Parathyroid adenoma (tissue), 2 donors: ENCODE data around the gene LRRC36.
A peak's percentile ranks its signal among the peaks of the same experiment; 100 is the strongest.

Experiments
- H2AFZ ChIP-seq: fragments of 300-600 bp; sonication (generic); one replicate; pipeline ENCODE4 v1.7.0; 2017; ENCODE audit warnings: antibody characterized with exemption, mild to moderate bottlenecking
- H3K27ac ChIP-seq: fragments of 300-600 bp; sonication (generic); one replicate; pipeline ENCODE4 v1.7.0; 2017
- H3K27me3 ChIP-seq: fragments of 300-600 bp; sonication (generic); one replicate; pipeline ENCODE4 v1.7.0; 2017; ENCODE audit warnings: low read length; ENCODE audit not compliant: control insufficient read depth, insufficient read depth
- H3K36me3 ChIP-seq: fragments of 300-600 bp; sonication (generic); one replicate; pipeline ENCODE4 v1.7.0; 2017; ENCODE audit warnings: low read length; ENCODE audit not compliant: control insufficient read depth, insufficient read depth
- H3K4me1 ChIP-seq: fragments of 300-600 bp; sonication (generic); one replicate; pipeline ENCODE4 v1.7.0; 2017; ENCODE audit warnings: control low read depth
- H3K4me2 ChIP-seq: fragments of 300-600 bp; sonication (generic); one replicate; pipeline ENCODE4 v1.7.0; 2017; ENCODE audit warnings: low read length
- H3K4me3 ChIP-seq: fragments of 300-600 bp; sonication (generic); one replicate; pipeline ENCODE4 v1.7.0; 2017; ENCODE audit warnings: low read depth, low read length
- H3K79me2 ChIP-seq: fragments of 300-600 bp; sonication (generic); one replicate; pipeline ENCODE4 v1.7.0; 2017; ENCODE audit warnings: control low read depth
- H3K9ac ChIP-seq: fragments of 300-600 bp; sonication (generic); one replicate; pipeline ENCODE4 v1.7.0; 2017; ENCODE audit warnings: mild to moderate bottlenecking
- H3K9me3 ChIP-seq: fragments of 300-600 bp; sonication (generic); one replicate; pipeline ENCODE4 v1.7.0; 2017; ENCODE audit warnings: low read length; ENCODE audit not compliant: control insufficient read depth
- TF ChIP-seq, protein P1 (sequence below): fragments of 300-600 bp; sonication (generic); IDR thresholded peaks from one replicate; pipeline ENCODE4 v1.7.0; 2017; ENCODE audit warnings: antibody characterized with exemption, mild to moderate bottlenecking
- donor health status: primary hyperparathyroidism.

The LRRC36 gene

DNA sequence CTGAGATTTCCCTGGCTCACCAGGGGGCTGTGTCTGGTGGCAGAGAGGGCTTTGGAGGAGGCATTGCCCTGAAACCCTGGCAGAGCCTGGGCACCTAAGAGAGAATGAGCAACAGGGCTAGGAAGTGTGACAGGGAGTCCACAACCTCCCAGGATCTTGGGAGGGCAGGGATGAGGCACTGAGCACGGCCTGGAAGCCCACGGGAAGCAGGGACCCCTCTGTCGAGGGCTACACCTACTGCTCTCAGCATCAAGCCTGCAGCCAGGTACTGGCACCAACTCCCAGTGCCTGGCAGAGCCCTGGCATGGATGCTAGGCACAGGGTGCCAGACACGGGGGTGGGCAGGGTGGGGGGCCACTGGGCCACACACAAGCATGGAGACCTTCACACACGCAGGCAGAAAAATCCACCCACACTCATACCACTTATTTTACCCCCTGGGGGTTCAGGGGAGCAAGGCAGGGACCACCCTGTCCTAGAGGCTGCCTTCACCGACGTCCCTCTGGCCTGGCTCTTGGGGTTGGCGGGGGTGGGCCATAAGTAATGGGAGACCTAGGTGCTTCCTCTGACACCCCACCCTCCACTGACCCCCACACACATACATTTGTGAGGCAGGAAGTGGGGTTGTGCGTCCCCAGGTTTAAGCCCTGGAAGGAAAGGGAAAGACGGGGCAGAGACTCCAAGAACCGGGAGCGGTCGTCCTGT is 103.3 kb downstream of the LRRC36 start:
- Histone ChIP-seq H2AFZ (peak overlapping the region; percentile 85), H3K9ac (no peak overlapping the region), H3K4me1 (peaks cover 13% of the 10 kb centered on the region)

DNA sequence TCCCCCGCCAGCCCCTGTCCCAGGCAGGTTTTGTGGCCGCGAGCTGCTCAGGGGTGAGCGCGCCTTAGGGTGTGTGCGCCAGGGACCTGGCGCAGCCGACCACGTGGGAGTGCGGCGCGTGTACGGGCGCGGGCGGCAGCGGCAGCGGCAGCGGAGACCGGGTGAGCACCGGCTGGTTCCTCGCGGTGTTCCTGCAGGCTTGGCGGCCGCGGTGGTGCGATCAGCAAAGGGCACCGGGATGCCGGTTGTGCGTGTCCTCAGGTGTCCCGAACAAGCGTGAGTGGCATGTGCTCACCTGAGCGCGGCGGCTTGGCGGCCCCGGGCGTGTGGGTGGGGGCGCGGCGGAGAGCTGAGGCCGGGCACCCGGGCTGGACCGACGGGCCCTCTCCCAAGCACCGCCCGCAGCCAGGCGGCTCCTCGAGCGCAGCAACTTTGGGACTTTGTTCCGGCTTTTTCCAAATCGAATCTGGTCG is 103.9 kb downstream of the LRRC36 start:
- H3K36me3 ChIP-seq: no peaks in the 10 kb centered on the region
- peak overlapping the region; percentile 32 for H3K27ac ChIP-seq
- TF ChIP-seq, protein P1, sequence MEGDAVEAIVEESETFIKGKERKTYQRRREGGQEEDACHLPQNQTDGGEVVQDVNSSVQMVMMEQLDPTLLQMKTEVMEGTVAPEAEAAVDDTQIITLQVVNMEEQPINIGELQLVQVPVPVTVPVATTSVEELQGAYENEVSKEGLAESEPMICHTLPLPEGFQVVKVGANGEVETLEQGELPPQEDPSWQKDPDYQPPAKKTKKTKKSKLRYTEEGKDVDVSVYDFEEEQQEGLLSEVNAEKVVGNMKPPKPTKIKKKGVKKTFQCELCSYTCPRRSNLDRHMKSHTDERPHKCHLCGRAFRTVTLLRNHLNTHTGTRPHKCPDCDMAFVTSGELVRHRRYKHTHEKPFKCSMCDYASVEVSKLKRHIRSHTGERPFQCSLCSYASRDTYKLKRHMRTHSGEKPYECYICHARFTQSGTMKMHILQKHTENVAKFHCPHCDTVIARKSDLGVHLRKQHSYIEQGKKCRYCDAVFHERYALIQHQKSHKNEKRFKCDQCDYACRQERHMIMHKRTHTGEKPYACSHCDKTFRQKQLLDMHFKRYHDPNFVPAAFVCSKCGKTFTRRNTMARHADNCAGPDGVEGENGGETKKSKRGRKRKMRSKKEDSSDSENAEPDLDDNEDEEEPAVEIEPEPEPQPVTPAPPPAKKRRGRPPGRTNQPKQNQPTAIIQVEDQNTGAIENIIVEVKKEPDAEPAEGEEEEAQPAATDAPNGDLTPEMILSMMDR: no peak
- peaks cover 13% of the 10 kb centered on the region for H3K4me1 ChIP-seq
- peak overlapping the region; percentile 84 for H3K4me2 ChIP-seq
- H3K9ac ChIP-seq: no peak overlapping the region
- no peaks in the 10 kb centered on the region for H3K27me3 ChIP-seq
- peak overlapping the region; percentile 85 for H2AFZ ChIP-seq
- H3K9me3 ChIP-seq: no peaks in the 10 kb centered on the region
- H3K4me3 ChIP-seq: peak overlapping the region; percentile 48
- H3K79me2 ChIP-seq: no peaks in the 10 kb centered on the region

More for the DNA sequence above, 103.3 kb downstream of the LRRC36 start:
- Histone ChIP-seq H3K9me3 (no peaks in the 10 kb centered on the region), H3K79me2 (no peaks in the 10 kb centered on the region), H3K27ac (peak overlapping the region; percentile 32), H3K27me3 (no peaks in the 10 kb centered on the region), H3K36me3 (no peaks in the 10 kb centered on the region), H3K4me2 (peak overlapping the region; percentile 84), H3K4me3 (peak overlapping the region; percentile 48)
- TF ChIP-seq, protein P1: no peak

DNA sequence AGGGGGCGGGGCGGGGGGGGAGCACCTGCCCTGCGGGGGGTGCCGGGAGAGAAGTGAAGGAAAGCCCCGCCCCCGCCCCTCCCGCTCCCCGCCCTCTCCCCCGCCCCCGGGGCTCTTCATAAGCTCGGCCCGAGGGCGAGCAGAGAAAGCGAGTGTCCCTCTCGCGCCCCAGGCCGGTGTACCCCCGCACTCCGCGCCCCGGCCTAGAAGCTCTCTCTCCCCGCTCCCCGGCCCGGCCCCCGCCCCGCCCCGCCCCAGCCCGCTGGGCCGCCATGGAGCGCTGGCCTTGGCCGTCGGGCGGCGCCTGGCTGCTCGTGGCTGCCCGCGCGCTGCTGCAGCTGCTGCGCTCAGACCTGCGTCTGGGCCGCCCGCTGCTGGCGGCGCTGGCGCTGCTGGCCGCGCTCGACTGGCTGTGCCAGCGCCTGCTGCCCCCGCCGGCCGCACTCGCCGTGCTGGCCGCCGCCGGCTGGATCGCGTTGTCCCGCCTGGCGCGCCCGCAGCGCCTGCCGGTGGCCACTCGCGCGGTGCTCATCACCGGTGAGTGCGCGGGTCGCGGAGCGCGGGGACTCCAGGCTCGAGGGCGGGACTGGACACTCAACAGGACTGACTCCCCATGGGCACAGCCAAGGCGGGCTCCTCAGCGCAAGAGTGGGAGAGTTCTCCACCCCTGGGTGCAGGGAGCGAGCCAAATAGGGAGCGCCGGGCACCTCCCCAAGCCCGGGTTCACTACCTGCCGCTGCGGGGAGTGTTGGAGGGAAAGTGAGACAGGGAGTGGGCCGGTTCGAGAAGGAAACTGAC is 104.6 kb downstream of the LRRC36 start, which contains the start of gene HSD11B2:
TSS of gene HSD11B2 (plus strand) at position 145 of the 798 bp plus-strand sequence. CDS start at position 273, 128 bp downstream.
- H3K27ac ChIP-seq: peak within 1 kb of the TSS; percentile 61
- peak within 1 kb of the TSS; percentile 84 for H3K4me2 ChIP-seq
- peak within 1 kb of the TSS; percentile 48 for H3K4me3 ChIP-seq
- H2AFZ ChIP-seq: peak within 1 kb of the TSS; percentile 85
- no peaks in the 10 kb centered on the region for H3K9me3 ChIP-seq
- H3K27me3 ChIP-seq: no peaks in the 10 kb centered on the region
- peaks cover 13% of the 10 kb centered on the region for H3K4me1 ChIP-seq
- H3K79me2 ChIP-seq: no peaks in the 10 kb centered on the region
- no peaks in the 10 kb centered on the region for H3K36me3 ChIP-seq
- no peak within 1 kb of the TSS for H3K9ac ChIP-seq
- TF ChIP-seq, protein P1: peak; percentile 20

DNA sequence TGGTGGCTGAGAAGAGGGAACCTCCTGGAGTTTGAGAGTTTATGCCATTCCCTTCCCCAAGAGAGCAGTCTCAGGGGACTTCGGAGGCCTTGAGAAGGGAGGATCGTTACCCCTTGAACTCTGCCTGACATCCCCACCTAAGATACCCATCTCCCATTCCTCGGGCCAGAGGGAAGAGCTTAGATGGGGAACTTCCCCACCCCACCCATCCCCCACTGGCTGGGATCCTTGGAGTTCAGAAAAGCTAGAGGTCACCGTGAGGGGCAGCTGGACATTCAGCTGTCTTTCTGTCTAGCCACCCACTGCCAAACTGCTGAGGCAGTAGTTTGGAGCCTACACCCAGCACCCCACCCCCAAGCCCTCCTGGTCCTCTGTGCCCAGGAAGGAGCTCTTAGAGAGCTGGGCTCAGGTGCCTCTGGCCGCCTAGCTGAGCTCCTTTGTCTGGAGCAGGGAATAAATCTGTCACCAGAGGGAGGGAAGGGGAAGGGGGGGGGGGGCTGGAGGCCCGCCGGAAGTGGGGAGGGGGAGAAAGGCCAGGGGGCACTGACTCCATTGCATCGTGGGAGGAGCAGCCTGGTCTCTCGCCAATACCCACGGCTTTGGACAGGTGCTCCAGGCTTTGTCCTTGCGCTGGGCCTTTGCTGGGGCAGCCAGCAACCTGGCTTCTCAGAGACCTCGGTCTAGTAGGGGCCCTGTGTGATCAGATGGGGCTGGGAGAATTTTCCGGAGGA is 105.3 kb downstream of the LRRC36 start:
- Histone ChIP-seq H3K9me3 (no peaks in the 10 kb centered on the region), H3K27me3 (no peaks in the 10 kb centered on the region), H3K36me3 (no peaks in the 10 kb centered on the region), H3K4me3 (peak overlapping the region; percentile 47), H3K79me2 (no peaks in the 10 kb centered on the region), H3K4me2 (peak overlapping the region; percentile 64), H3K27ac (peak overlapping the region; percentile 61), H3K4me1 (peaks cover 13% of the 10 kb centered on the region), H2AFZ (peak overlapping the region; percentile 73), H3K9ac (no peak overlapping the region)
- TF ChIP-seq, protein P1: no peak
